Measurements from ENCODE around the gene ELP5. TPM values are rescaled to one million over a fixed set of nuclear protein-coding genes. Genes with fewer than 3 reads are reported as not detected.
A peak's percentile ranks its signal among the peaks of the same experiment; 100 is the strongest.

ELP5 gene
- total RNA-seq, 2 donors from 2014 or later: 62.1 to 89.5 TPM

GRCh38 chr17:7294614-7295153 lies 42.7 kb downstream of the ELP5 start, which contains the start of gene YBX2:
TSS of gene YBX2 (minus strand) at chr17:7294639. CDS start at chr17:7294500, 139 bp downstream.
- Mint-ChIP-seq H3K27ac (peak within 1 kb of the TSS; percentile 90), H3K4me1 (ENCODE audit: low read depth) (peaks cover 21% of the 10 kb centered on the region), H3K27me3 (ENCODE audit: low read depth) (peaks cover 23% of the 10 kb centered on the region), H3K9me3 (no peaks in the 10 kb centered on the region), H3K36me3 (ENCODE audit: insufficient read depth in 2 of 2) (no peaks in the 10 kb centered on the region), H3K4me3 (peak within 1 kb of the TSS; percentile 93)
- ATAC-seq (replicated peaks in 1 of 2) (peak; percentile 89 to 92), DNase-seq (peak; percentile 91 to 95)

GRCh38 chr17:7295230-7296180 lies 43.5 kb downstream of the ELP5 start:
- no peaks in the 10 kb centered on the region for H3K36me3 Mint-ChIP-seq (ENCODE audit: insufficient read depth in 2 of 2)
- H3K9me3 Mint-ChIP-seq: no peaks in the 10 kb centered on the region
- H3K4me1 Mint-ChIP-seq (ENCODE audit: low read depth): peaks cover 21% of the 10 kb centered on the region
- ATAC-seq (replicated peaks in 1 of 2): no peak
- H3K27me3 Mint-ChIP-seq (ENCODE audit: low read depth): peaks cover 23% of the 10 kb centered on the region
- DNase-seq: no peak
- H3K27ac Mint-ChIP-seq: peak overlapping the region; percentile 90
- H3K4me3 Mint-ChIP-seq: peak overlapping the region; percentile 93

- Mint-ChIP-seq H3K9me3 (no peaks in the 10 kb centered on the region), H3K27me3 (ENCODE audit: low read depth) (peaks cover 23% of the 10 kb centered on the region), H3K4me1 (ENCODE audit: low read depth) (peaks cover 21% of the 10 kb centered on the region), H3K27ac (no peak overlapping the region), H3K36me3 (ENCODE audit: insufficient read depth in 2 of 2) (no peaks in the 10 kb centered on the region), H3K4me3 (peak overlapping the region; percentile 93)
- ATAC-seq (replicated peaks in 1 of 2) (peak; percentile 20 to 38), DNase-seq (peak; percentile 77 to 86)
These were observed 44.3 kb downstream of the ELP5 start for GRCh38 chr17:7296189-7296861.

GRCh38 chr17:7304179-7304578 lies 52.2 kb downstream of the ELP5 start:
- H3K27me3 Mint-ChIP-seq (ENCODE audit: low read depth): no peaks in the 10 kb centered on the region
- H3K27ac Mint-ChIP-seq: no peak overlapping the region
- ATAC-seq (replicated peaks in 1 of 2): no peak
- DNase-seq: no peak
- no peaks in the 10 kb centered on the region for H3K9me3 Mint-ChIP-seq
- peaks cover 7 to 8% of the 10 kb centered on the region in 2 donors for H3K36me3 Mint-ChIP-seq (ENCODE audit: insufficient read depth in 2 of 2)
- H3K4me1 Mint-ChIP-seq (ENCODE audit: low read depth): peaks cover 12% of the 10 kb centered on the region
- H3K4me3 Mint-ChIP-seq: no peak overlapping the region

GRCh38 chr17:7306911-7307685 lies 55.1 kb downstream of the ELP5 start, which contains the start of gene EIF5A:
TSS of gene EIF5A (plus strand) at chr17:7307628. CDS start at chr17:7309636, 2,008 bp downstream.
- Mint-ChIP-seq H3K27me3 (ENCODE audit: low read depth) (no peaks in the 10 kb centered on the region), H3K4me1 (ENCODE audit: low read depth) (peaks cover 41% of the 10 kb centered on the region), H3K4me3 (peak within 1 kb of the TSS; percentile 85 to 94), H3K36me3 (ENCODE audit: insufficient read depth in 2 of 2) (peaks cover 27 to 32% of the 10 kb centered on the region in 2 donors), H3K27ac (peak within 1 kb of the TSS; percentile 91), H3K9me3 (no peaks in the 10 kb centered on the region)
- ATAC-seq (replicated peaks in 1 of 2): peak; percentile 78 to 79
- peak; percentile 100 for DNase-seq

- peak; percentile 10 to 17 for ATAC-seq (replicated peaks in 1 of 2)
- DNase-seq: peak; percentile 60 to 67
- peak overlapping the region; percentile 91 for H3K27ac Mint-ChIP-seq
- H3K9me3 Mint-ChIP-seq: no peaks in the 10 kb centered on the region
- no peaks in the 10 kb centered on the region for H3K27me3 Mint-ChIP-seq (ENCODE audit: low read depth)
- peak overlapping the region; percentile 85 to 94 for H3K4me3 Mint-ChIP-seq
- peaks cover 50% of the 10 kb centered on the region for H3K4me1 Mint-ChIP-seq (ENCODE audit: low read depth)
- peaks cover 30 to 38% of the 10 kb centered on the region in 2 donors for H3K36me3 Mint-ChIP-seq (ENCODE audit: insufficient read depth in 2 of 2)
These were observed 55.9 kb downstream of the ELP5 start for GRCh38 chr17:7307686-7308624.

- Mint-ChIP-seq H3K27me3 (ENCODE audit: low read depth) (no peaks in the 10 kb centered on the region), H3K36me3 (ENCODE audit: insufficient read depth in 2 of 2) (peaks cover 30 to 38% of the 10 kb centered on the region in 2 donors), H3K4me1 (ENCODE audit: low read depth) (peaks cover 58% of the 10 kb centered on the region), H3K27ac (peak overlapping the region; percentile 81), H3K9me3 (no peaks in the 10 kb centered on the region), H3K4me3 (peak overlapping the region; percentile 85 to 94)
- DNase-seq (peak; percentile 74 to 85), ATAC-seq (replicated peaks in 1 of 2) (peak; percentile 38 to 40)
These were observed 56.8 kb downstream of the ELP5 start for GRCh38 chr17:7308625-7309433.

Other genes with a start within 250 kb of the ELP5 start
- 100 to 1,000 TPM; 127 to 160 TPM for gene RNASEK, start 239.6 kb upstream of the ELP5 start, total RNA-seq
- 1 to 10 TPM; 1.4 to 2.0 TPM for gene BCL6B, start 229.2 kb upstream of the ELP5 start, total RNA-seq
- 1 to 10 TPM; 5.3 to 5.5 TPM for gene SLC16A13, start 216.2 kb upstream of the ELP5 start, total RNA-seq
- 1 to 10 TPM; 2.0 to 2.9 TPM for gene SLC16A11, start 208.1 kb upstream of the ELP5 start, total RNA-seq
- gene CLEC10A, start 172.0 kb upstream of the ELP5 start, total RNA-seq: not detected
- gene ASGR2, start 137.4 kb upstream of the ELP5 start, total RNA-seq: not detected
- gene ASGR1, start 72.8 kb upstream of the ELP5 start, total RNA-seq: 1 to 10 TPM; 1.5 to 2.1 TPM
- 10 to 100 TPM; 16.2 to 16.7 TPM for gene DLG4, start 32.4 kb upstream of the ELP5 start, total RNA-seq
- gene ACADVL, start 32.3 kb upstream of the ELP5 start, total RNA-seq: 100 to 1,000 TPM; 335 to 386 TPM
- 10 to 100 TPM; 49.5 to 54.8 TPM for gene DVL2, start 17.7 kb upstream of the ELP5 start, total RNA-seq
- 10 to 100 TPM; 28.9 to 32.2 TPM for gene PHF23, start 12.8 kb upstream of the ELP5 start, total RNA-seq
- gene GABARAP, start 9.8 kb upstream of the ELP5 start, total RNA-seq: 100 to 1,000 TPM; 244 to 246 TPM
- gene CTDNEP1, start 481 bp upstream of the ELP5 start, total RNA-seq: 100 to 1,000 TPM; 184 to 186 TPM
- 1 to 10 TPM; 1.9 to 3.1 TPM for gene CLDN7, start 10.3 kb downstream of the ELP5 start, total RNA-seq
- under 1 TPM; 0.07 to 0.17 TPM for gene SLC2A4, start 29.5 kb downstream of the ELP5 start, total RNA-seq
- gene YBX2, start 42.4 kb downstream of the ELP5 start, total RNA-seq: 1 to 10 TPM; 3.6 to 9.5 TPM
- gene EIF5A, start 55.4 kb downstream of the ELP5 start, total RNA-seq: 100 to 1,000 TPM; 547 to 594 TPM
- gene GPS2, start 63.1 kb downstream of the ELP5 start, total RNA-seq: 10 to 100 TPM; 50.5 to 50.7 TPM
- 10 to 100 TPM; 35.7 to 37.6 TPM for gene NEURL4, start 77.1 kb downstream of the ELP5 start, total RNA-seq
- gene ACAP1, start 84.3 kb downstream of the ELP5 start, total RNA-seq: 100 to 1,000 TPM; 690 to 708 TPM
- gene KCTD11, start 99.9 kb downstream of the ELP5 start, total RNA-seq: 1 to 10 TPM; 4.9 to 5.5 TPM
- gene TMEM95, start 102.9 kb downstream of the ELP5 start, total RNA-seq: under 1 TPM in 1 of 2 donors, not detected in 1; 0.34 TPM
- 1 to 10 TPM; 5.5 to 6.5 TPM for gene TNK1, start 128.9 kb downstream of the ELP5 start, total RNA-seq
- 10 to 100 TPM; 60.5 to 62.6 TPM for gene PLSCR3, start 142.3 kb downstream of the ELP5 start, total RNA-seq
- 10 to 100 TPM; 64.8 to 88.2 TPM for gene TMEM256, start 151.9 kb downstream of the ELP5 start, total RNA-seq
- gene NLGN2, start 155.6 kb downstream of the ELP5 start, total RNA-seq: 10 to 100 TPM; 17.4 to 19.8 TPM
- gene SPEM1, start 168.1 kb downstream of the ELP5 start, total RNA-seq: under 1 TPM; 0.58 to 0.67 TPM
- gene SPEM2, start 173.4 kb downstream of the ELP5 start, total RNA-seq: not detected
- not detected for gene SPEM3, start 176.6 kb downstream of the ELP5 start, total RNA-seq
- gene TMEM102, start 183.2 kb downstream of the ELP5 start, total RNA-seq: 10 to 100 TPM; 11.3 to 11.7 TPM
- 1 to 10 TPM; 4.9 to 5.3 TPM for gene FGF11, start 187.3 kb downstream of the ELP5 start, total RNA-seq
- gene CHRNB1, start 192.8 kb downstream of the ELP5 start, total RNA-seq: 10 to 100 TPM; 25.5 to 26.8 TPM
- gene ZBTB4, start 227.4 kb downstream of the ELP5 start, total RNA-seq: 10 to 100 TPM; 28.5 to 29.0 TPM
- under 1 TPM in 1 of 2 donors, not detected in 1; 0.25 TPM for gene SLC35G6, start 229.2 kb downstream of the ELP5 start, total RNA-seq
- gene POLR2A, start 232.2 kb downstream of the ELP5 start, total RNA-seq: 100 to 1,000 TPM; 211 to 249 TPM